Sciatic nerve (tissue), 2 donors: ENCODE measurements around the gene BEX2. TPM values are rescaled to one million over a fixed set of nuclear protein-coding genes. Genes with fewer than 3 reads are reported as not detected.

Experiments
- ATAC-seq: fragments of 200-7000 bp; cut with Tn5 transposase; one replicate; pipeline ENCODE4 v1.9.1; 2020; ENCODE audit warnings: mild to moderate bottlenecking, moderate library complexity
- DNase-seq: peaks from one replicate; pipeline ENCODE4 v3.0.0-alpha.2; 2020; ENCODE audit warnings: low spot score
- intact Hi-C: fragments of 100-400 bp; cut with DNase I; formaldehyde crosslinking; loops from one replicate; pipeline ENCODE4 v1.14.2; 2022
- total RNA-seq: library from RNA; stranded (reverse); fragmentation: NEBNext Ultra II Directional; extraction: Animal tissue kit (Norgen Biotek cat#: 25700); gene quantifications from one replicate; pipeline ENCODE4 v1.2.1, GENCODE V29; 2021
- donor health status: DM: no; HTN: no; CAD: no.
- donor health status: DM: no; HTN: no; CAD: no.

BEX2 gene
- total RNA-seq, 1 donor from 2014 or later: 2.6 TPM

DNA sequence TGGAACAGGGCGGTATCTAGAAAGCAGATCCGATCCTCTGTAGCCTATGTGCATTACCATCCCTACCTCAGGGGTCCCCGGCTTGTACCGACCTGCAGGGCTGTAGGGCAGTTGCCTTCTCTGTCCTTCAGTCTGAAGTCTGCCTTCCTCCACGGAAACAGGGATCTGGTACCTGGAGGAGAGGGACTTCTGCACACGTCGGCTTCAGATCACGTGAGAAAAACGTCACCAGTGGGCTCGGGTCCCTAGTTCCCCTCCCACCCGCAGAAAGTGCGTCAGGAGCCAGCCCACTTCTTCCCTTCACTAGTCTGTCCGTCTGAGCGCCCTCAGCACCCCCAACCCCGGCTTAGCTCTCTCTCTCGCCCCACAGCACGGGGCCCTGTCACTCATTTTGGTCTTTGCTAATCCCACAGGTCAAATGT is 34.2 kb downstream of the BEX2 start, which contains the start of gene TCEAL5:
Gene TCEAL5, minus strand, starts transcription at position 170 of the 422 bp plus-strand sequence. CDS start 2,187 bp downstream, outside the sequence.
- intact Hi-C loops: no loop called here
- DNase-seq (no peak), ATAC-seq (peak; percentile 68)

DNA sequence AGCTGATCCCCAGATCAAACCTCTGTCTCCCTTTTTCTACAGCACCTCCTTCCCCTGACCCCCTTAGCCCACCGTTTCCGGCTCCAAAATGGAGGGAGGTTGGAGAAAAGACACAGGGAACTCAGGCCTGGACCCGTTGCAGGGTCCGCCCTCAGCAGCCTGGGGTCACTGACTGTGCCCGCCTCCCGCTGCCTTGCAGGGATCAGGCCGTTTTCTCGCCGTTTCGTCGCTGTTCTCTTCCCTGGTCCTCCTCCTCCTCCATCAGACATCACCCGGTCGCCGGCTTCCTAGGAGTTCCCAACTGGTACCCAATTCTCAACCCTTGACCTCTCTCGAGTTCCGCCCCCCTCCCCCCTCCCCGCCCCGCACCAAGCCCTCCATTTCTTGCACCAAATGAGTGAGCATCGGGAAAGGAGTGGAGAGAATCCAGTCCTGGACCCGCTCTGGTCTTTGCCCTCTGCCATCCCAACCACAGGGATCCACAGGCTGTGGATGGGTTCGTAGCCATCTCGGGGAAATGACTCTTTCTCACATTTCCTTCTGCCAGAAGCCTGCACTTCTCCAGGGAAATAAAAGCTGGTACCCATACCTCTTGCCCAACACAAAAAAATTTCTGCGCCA is 34.7 kb downstream of the BEX2 start:
- peak; percentile 58 for ATAC-seq
- intact Hi-C loops: no loop called here
- no peak for DNase-seq

DNA sequence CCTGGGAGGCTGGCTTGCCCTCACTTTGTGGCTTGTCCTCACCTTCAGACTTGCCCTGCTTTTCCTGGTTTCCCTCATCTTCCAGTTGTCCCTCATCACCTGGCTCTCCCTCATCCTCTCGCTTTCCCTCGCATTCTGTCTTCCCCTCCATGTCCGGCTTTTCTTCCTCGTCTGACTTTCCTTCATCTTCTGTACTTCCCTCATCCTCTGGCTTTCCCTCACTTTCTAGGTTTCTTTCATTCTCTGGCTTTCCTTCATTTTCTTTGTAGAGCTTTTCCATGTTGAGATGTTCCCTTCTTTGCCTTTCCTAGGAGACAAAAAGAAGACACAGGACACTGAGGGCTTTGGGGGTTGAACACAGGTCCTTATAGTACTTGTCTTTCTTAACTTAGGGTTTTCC is 36.5 kb downstream of the BEX2 start:
- no peak for ATAC-seq
- intact Hi-C loops: no loop called here
- DNase-seq: no peak

Other genes starting within 250 kb of the BEX2 start
- gene BEX1, start 246.8 kb downstream of the BEX2 start, total RNA-seq: 1.7 TPM
- gene NXF3, start 217.8 kb downstream of the BEX2 start, total RNA-seq: 0.94 TPM
- 38.9 TPM for gene BEX4, start 95.9 kb downstream of the BEX2 start, total RNA-seq
- gene TCEAL8, start 55.8 kb downstream of the BEX2 start, total RNA-seq: 50.0 TPM
- 1.0 TPM for gene TCEAL5, start 34.2 kb downstream of the BEX2 start, total RNA-seq
- 15.1 TPM for gene TCEAL7, start 19.2 kb upstream of the BEX2 start, total RNA-seq
- 49.5 TPM for gene TCEAL9, start 45.5 kb upstream of the BEX2 start, total RNA-seq
- 83.2 TPM for gene BEX3, start 65.5 kb upstream of the BEX2 start, total RNA-seq
- 1.2 TPM for gene RAB40A, start 208.5 kb upstream of the BEX2 start, total RNA-seq